A673 (cell line): Measurements from ENCODE around the gene PHF12. TPM values are rescaled to one million over a fixed set of nuclear protein-coding genes. Genes with fewer than 3 reads are reported as not detected.

Experiments used
- BruUV-seq: library from RNA; stranded (reverse); fragments of 400-500 nt; replicated peaks from 2 replicates; lab custom pipeline; 2021; lab: Mats Ljungman, UMichigan
- CTCF ChIA-PET: fragments of 300-600 bp; sonication (Branson Sonifier 250); formaldehyde crosslinking; loops from one replicate; lab custom pipeline; 2022; ENCODE audit warnings: antibody characterized with exemption; lab: Charles Lee
- POLR2A ChIA-PET: fragments of 300-600 bp; sonication (Branson Sonifier 250); formaldehyde crosslinking; loops from one replicate; lab custom pipeline; 2022; ENCODE audit warnings: antibody characterized with exemption; ENCODE audit not compliant: low non-redundant PET; lab: Charles Lee
- DNase-seq: peaks from one replicate; pipeline ENCODE4 v3.0.0-alpha.2; 2015; ENCODE audit warnings: low spot score
- H3K27ac ChIP-seq: fragments of 200-600 bp; sonication (generic); 2 replicates; pipeline ENCODE4 v1.5.1; 2016; ENCODE audit warnings: mixed run types, low read depth, mild to moderate bottlenecking, mixed read lengths, antibody characterized with exemption, low read length; ENCODE audit not compliant: poor library complexity, severe bottlenecking
- H3K27me3 ChIP-seq: fragments of 200-600 bp; sonication (generic); replicated peaks from 2 replicates; pipeline ENCODE4 v1.6.1; 2017; ENCODE audit warnings: mixed run types, low read depth, mild to moderate bottlenecking, mixed read lengths, antibody characterized with exemption, low read length; ENCODE audit not compliant: insufficient read depth, poor library complexity
- H3K36me3 ChIP-seq: fragments of 200-600 bp; sonication (generic); 2 replicates; pipeline ENCODE4 v1.6.1; 2016; ENCODE audit warnings: mixed run types, mild to moderate bottlenecking, mixed read lengths, antibody characterized with exemption, low read length; ENCODE audit not compliant: insufficient read depth, poor library complexity, severe bottlenecking
- H3K4me1 ChIP-seq: fragments of 200-600 bp; sonication (generic); 2 replicates; pipeline ENCODE4 v1.6.1; 2017; ENCODE audit warnings: mixed run types, mild to moderate bottlenecking, mixed read lengths, antibody characterized with exemption, low read length; ENCODE audit not compliant: insufficient read depth, poor library complexity, severe bottlenecking
- H3K4me3 ChIP-seq: fragments of 200-600 bp; sonication (generic); 2 replicates; pipeline ENCODE4 v1.5.1; 2016; ENCODE audit warnings: low read depth, mixed run types, mild to moderate bottlenecking, mixed read lengths, low read length; ENCODE audit not compliant: poor library complexity, severe bottlenecking
- H3K9me3 ChIP-seq: fragments of 200-600 bp; sonication (generic); 2 replicates; pipeline ENCODE4 v1.6.1; 2016; ENCODE audit warnings: mixed run types, low read depth, mild to moderate bottlenecking, mixed read lengths, antibody characterized with exemption, low read length; ENCODE audit not compliant: poor library complexity, severe bottlenecking
- EZH2 ChIP-seq: fragments of 200-600 bp; sonication (generic); IDR thresholded peaks from 2 replicates; pipeline ENCODE4 v1.6.1; 2017; ENCODE audit warnings: borderline replicate concordance, low read depth, mild to moderate bottlenecking, mixed read lengths, antibody characterized with exemption, low read length; ENCODE audit not compliant: poor library complexity, severe bottlenecking
- intact Hi-C: fragments of 100-400 bp; cut with micrococcal nuclease; formaldehyde crosslinking; loops from one replicate; pipeline ENCODE4 v1.10.0; 2022; ENCODE audit not compliant: unreplicated experiment
- total RNA-seq: library from RNA; stranded (reverse); gene quantifications from 2 replicates; pipeline ENCODE4 v1.2.3, GENCODE V29; 2021
- TF ChIP-seq, protein P1 (sequence below): fragments of 300-800, 200-600 bp; sonication (generic); conservative IDR thresholded peaks from 2 replicates; pipeline ENCODE4 v1.5.1; 2017; ENCODE audit warnings: low read depth, mild to moderate bottlenecking, antibody characterized with exemption, low read length, moderate library complexity, mixed read lengths

The PHF12 gene
- total RNA-seq, 1 experiment from 2014 or later, result 63.3 TPM

DNA sequence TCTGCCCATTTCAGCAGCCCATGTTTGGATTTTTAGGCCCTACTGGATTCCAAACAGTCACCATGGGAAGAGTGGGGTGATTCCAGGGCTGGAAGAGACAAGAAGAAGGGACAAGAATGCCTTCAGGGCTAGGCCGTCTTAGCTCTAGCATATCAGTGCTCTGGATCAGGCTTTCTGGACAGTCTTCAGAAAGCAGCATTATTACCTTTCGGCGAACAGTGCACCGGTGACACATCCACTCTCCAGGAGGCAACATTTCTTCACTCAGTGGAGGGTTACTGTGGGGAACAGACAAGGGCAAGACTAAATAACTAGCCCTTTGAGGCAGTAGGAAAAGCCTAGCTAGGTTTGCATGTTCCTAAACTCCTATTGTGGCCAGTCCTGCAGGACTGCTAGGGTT is 24.5 kb downstream of the PHF12 start:
- DNase-seq, result no peak
- H3K4me3 ChIP-seq, result no peak overlapping the region
- BruUV-seq, result no TSS peak
- no peaks in the 10 kb centered on the region for H3K27me3 ChIP-seq
- intact Hi-C loops, result no loop called here
- no peak for TF ChIP-seq EZH2
- TF ChIP-seq, protein P1, sequence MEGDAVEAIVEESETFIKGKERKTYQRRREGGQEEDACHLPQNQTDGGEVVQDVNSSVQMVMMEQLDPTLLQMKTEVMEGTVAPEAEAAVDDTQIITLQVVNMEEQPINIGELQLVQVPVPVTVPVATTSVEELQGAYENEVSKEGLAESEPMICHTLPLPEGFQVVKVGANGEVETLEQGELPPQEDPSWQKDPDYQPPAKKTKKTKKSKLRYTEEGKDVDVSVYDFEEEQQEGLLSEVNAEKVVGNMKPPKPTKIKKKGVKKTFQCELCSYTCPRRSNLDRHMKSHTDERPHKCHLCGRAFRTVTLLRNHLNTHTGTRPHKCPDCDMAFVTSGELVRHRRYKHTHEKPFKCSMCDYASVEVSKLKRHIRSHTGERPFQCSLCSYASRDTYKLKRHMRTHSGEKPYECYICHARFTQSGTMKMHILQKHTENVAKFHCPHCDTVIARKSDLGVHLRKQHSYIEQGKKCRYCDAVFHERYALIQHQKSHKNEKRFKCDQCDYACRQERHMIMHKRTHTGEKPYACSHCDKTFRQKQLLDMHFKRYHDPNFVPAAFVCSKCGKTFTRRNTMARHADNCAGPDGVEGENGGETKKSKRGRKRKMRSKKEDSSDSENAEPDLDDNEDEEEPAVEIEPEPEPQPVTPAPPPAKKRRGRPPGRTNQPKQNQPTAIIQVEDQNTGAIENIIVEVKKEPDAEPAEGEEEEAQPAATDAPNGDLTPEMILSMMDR, result no peak
- ChIA-PET CTCF (no interaction called here), POLR2A (interaction anchor here (0.5 kb wide), 1 partner anchor 163 kb away, joined by 3 read pairs; no protein-coding TSS in a partner anchor)
- peak overlapping the region; percentile 43 for H3K27ac ChIP-seq
- H3K36me3 ChIP-seq, result peaks cover 37% of the 10 kb centered on the region
- no peaks in the 10 kb centered on the region for H3K9me3 ChIP-seq
- peaks cover 8% of the 10 kb centered on the region for H3K4me1 ChIP-seq

DNA sequence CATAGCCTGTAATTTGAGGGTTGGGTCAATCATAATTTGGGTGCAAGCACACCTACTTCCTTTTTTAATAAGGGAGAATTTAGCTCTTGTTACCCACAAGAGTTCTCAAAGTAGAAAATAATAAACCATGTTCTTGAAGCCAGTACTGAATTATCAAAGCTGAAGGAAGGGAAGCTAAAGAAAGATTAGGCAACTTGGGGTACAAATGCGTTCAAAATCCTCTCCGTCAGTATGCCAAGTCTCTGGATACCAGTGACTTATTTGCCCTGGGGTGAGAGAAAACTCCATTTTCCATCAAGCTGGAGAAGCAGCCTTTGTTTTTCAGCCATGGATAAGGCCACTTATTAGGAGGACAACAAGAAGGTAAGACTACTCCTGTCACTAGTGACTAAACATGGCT is 25.0 kb downstream of the PHF12 start:
- Histone ChIP-seq H3K4me3 (no peak overlapping the region), H3K36me3 (peaks cover 41% of the 10 kb centered on the region), H3K9me3 (no peaks in the 10 kb centered on the region), H3K27me3 (no peaks in the 10 kb centered on the region), H3K4me1 (peaks cover 8% of the 10 kb centered on the region), H3K27ac (peak overlapping the region; percentile 43)
- CTCF ChIA-PET, result no interaction called here
- POLR2A ChIA-PET, result no interaction called here
- TF ChIP-seq EZH2, result no peak
- TF ChIP-seq, protein P1, result no peak
- intact Hi-C loops, result no loop called here
- DNase-seq, result no peak
- BruUV-seq, result no TSS peak

DNA sequence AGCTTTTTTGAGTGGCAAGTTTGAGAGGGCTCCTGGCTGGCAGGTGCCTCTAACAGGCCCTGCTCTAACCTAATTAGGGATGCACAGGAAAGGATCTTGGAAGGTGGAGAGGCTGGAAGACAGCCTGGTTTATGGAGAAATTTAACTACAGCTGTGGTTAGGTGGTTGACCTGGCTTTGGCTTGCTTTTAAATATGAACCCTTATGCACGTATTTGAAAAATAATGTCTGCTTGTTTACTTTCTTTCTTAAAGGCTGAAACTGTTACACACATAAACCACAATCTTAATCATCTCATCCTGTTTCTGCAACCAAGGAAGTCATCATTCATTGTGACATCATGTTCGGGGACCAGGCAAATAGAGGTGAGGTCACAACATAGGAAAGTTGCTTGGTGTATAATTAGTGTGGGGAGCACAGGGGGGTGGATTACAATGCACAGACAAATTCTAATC is 25.4 kb downstream of the PHF12 start:
- no peak for TF ChIP-seq EZH2
- TF ChIP-seq, protein P1, result no peak
- Histone ChIP-seq H3K9me3 (no peaks in the 10 kb centered on the region), H3K36me3 (peaks cover 45% of the 10 kb centered on the region), H3K4me1 (peaks cover 8% of the 10 kb centered on the region), H3K27ac (peak overlapping the region; percentile 43), H3K27me3 (no peaks in the 10 kb centered on the region), H3K4me3 (no peak overlapping the region)
- DNase-seq, result no peak
- ChIA-PET POLR2A (no interaction called here), CTCF (no interaction called here)
- intact Hi-C loops, result no loop called here
- no TSS peak for BruUV-seq
